OCI-LY3 (cell line): ENCODE data around the gene ACOT11.

Experiments used
- H2AFZ ChIP-seq: fragments of 200-600, 300-600 bp; shearing (Covaris generic); 2 replicates; pipeline ENCODE4 v1.6.0; 2014; ENCODE audit warnings: antibody characterized with exemption, low read depth, low read length
- H3K27ac ChIP-seq: fragments of 200-600, 300-600 bp; sonication (generic); 2 replicates; pipeline ENCODE4 v1.5.1; 2014; ENCODE audit warnings: mild to moderate bottlenecking, low read length, moderate library complexity, mixed read lengths
- H3K27me3 ChIP-seq: fragments of 200-600, 300-600 bp; sonication (generic); 2 replicates; pipeline ENCODE4 v1.6.1; 2014; ENCODE audit warnings: low read depth, low read length, mixed read lengths
- H3K36me3 ChIP-seq: fragments of 200-600, 300-600 bp; sonication (generic); replicated peaks from 2 replicates; pipeline ENCODE3; 2014; ENCODE audit warnings: low read depth, low read length, mixed read lengths
- H3K4me1 ChIP-seq: fragments of 300-600, 200-600 bp; sonication (generic); 2 replicates; pipeline ENCODE4 v1.6.1; 2014; ENCODE audit warnings: low read length, mixed read lengths
- H3K4me2 ChIP-seq: fragments of 200-600, 300-600 bp; sonication (generic); 2 replicates; pipeline ENCODE4 v1.6.1; 2014; ENCODE audit warnings: low read length, mixed read lengths
- H3K4me3 ChIP-seq: fragments of 300-600, 200-600 bp; sonication (generic); 2 replicates; pipeline ENCODE4 v1.5.1; 2014; ENCODE audit warnings: antibody characterized with exemption, mild to moderate bottlenecking, low read length, moderate library complexity
- H3K79me2 ChIP-seq: fragments of 300-600, 200-600 bp; shearing (Covaris generic); 2 replicates; pipeline ENCODE4 v1.6.1; 2014; ENCODE audit warnings: mild to moderate bottlenecking, low read length, mixed read lengths
- H3K9ac ChIP-seq: fragments of 300-600, 200-600 bp; shearing (Covaris generic); 2 replicates; pipeline ENCODE4 v1.6.0; 2014; ENCODE audit warnings: mild to moderate bottlenecking, low read length, moderate library complexity
- H3K9me3 ChIP-seq: fragments of 200-600, 300-600 bp; shearing (Covaris generic); 2 replicates; pipeline ENCODE4 v1.6.1; 2014; ENCODE audit warnings: low read length, mixed read lengths; ENCODE audit not compliant: insufficient read depth
- H4K20me1 ChIP-seq: fragments of 200-600, 300-600 bp; sonication (generic); 2 replicates; pipeline ENCODE4 v1.6.1; 2016; ENCODE audit warnings: low read length, mixed read lengths; ENCODE audit not compliant: insufficient read depth
- CTCF ChIP-seq: fragments of 200-600, 300-600 bp; sonication (generic); IDR thresholded peaks from 2 replicates; pipeline ENCODE4 v1.5.1; 2014; ENCODE audit warnings: antibody characterized with exemption, low read length, low read depth
- EZH2phosphoT487 ChIP-seq: fragments of 200-600 bp; shearing (Covaris generic); IDR thresholded peaks from 2 replicates; pipeline ENCODE4 v1.6.1; 2018; ENCODE audit warnings: antibody characterized with exemption, mixed run types, low read depth

Gene ACOT11

GRCh38 chr1:54597455-54598030 is 49.5 kb downstream of the ACOT11 start:
- Histone ChIP-seq H3K27ac (no peak overlapping the region), H3K27me3 (no peaks in the 10 kb centered on the region), H4K20me1 (no peaks in the 10 kb centered on the region), H3K9me3 (no peaks in the 10 kb centered on the region), H3K4me1 (no peaks in the 10 kb centered on the region), H3K36me3 (no peaks in the 10 kb centered on the region), H3K4me2 (no peak overlapping the region), H3K4me3 (no peak overlapping the region), H3K79me2 (no peaks in the 10 kb centered on the region), H3K9ac (no peak overlapping the region), H2AFZ (no peak overlapping the region)
- no peak for TF ChIP-seq EZH2phosphoT487
- no peak for TF ChIP-seq CTCF

- H3K36me3 ChIP-seq, result no peaks in the 10 kb centered on the region
- H3K4me2 ChIP-seq, result no peak overlapping the region
- H3K4me1 ChIP-seq, result no peaks in the 10 kb centered on the region
Observed at GRCh38 chr1:54599211-54599823, 51.3 kb downstream of the ACOT11 start.

GRCh38 chr1:54600947-54601721 is 53.1 kb downstream of the ACOT11 start:
- Histone ChIP-seq H3K9ac (no peak overlapping the region), H3K79me2 (no peaks in the 10 kb centered on the region), H3K4me3 (no peak overlapping the region), H3K4me2 (no peak overlapping the region), H3K27ac (no peak overlapping the region), H3K4me1 (no peaks in the 10 kb centered on the region), H3K36me3 (no peaks in the 10 kb centered on the region), H3K27me3 (no peaks in the 10 kb centered on the region), H2AFZ (no peak overlapping the region), H4K20me1 (no peaks in the 10 kb centered on the region), H3K9me3 (no peaks in the 10 kb centered on the region)
- TF ChIP-seq EZH2phosphoT487, result no peak
- no peak for TF ChIP-seq CTCF

More at GRCh38 chr1:54599211-54599823, 51.3 kb downstream of the ACOT11 start:
- Histone ChIP-seq H2AFZ (no peak overlapping the region), H3K27ac (no peak overlapping the region), H3K9me3 (no peaks in the 10 kb centered on the region), H4K20me1 (no peaks in the 10 kb centered on the region), H3K9ac (no peak overlapping the region), H3K27me3 (no peaks in the 10 kb centered on the region), H3K79me2 (no peaks in the 10 kb centered on the region), H3K4me3 (no peak overlapping the region)
- no peak for TF ChIP-seq EZH2phosphoT487
- no peak for TF ChIP-seq CTCF

- TF ChIP-seq CTCF, result no peak
- no peak for TF ChIP-seq EZH2phosphoT487
- no peaks in the 10 kb centered on the region for H3K79me2 ChIP-seq
- H2AFZ ChIP-seq, result no peak overlapping the region
- H3K9ac ChIP-seq, result no peak overlapping the region
- no peak overlapping the region for H3K4me3 ChIP-seq
- H3K9me3 ChIP-seq, result no peaks in the 10 kb centered on the region
- H3K27me3 ChIP-seq, result no peaks in the 10 kb centered on the region
- H3K4me2 ChIP-seq, result no peak overlapping the region
- no peak overlapping the region for H3K27ac ChIP-seq
- H3K4me1 ChIP-seq, result no peaks in the 10 kb centered on the region
- no peaks in the 10 kb centered on the region for H3K36me3 ChIP-seq
- no peaks in the 10 kb centered on the region for H4K20me1 ChIP-seq
Observed at GRCh38 chr1:54601730-54602129, 53.7 kb downstream of the ACOT11 start.
